Hematopoietic multipotent progenitor cell treated with erythropoietin and hydrocortisone succinate and interleukin-3 and kit ligand, for 4 days (in vitro differentiated cells): ENCODE results near the gene OSBP2.

Experiments
- DNase-seq: peaks from one replicate; pipeline ENCODE4 v3.0.0-alpha.2; 2015

The OSBP2 gene

DNA sequence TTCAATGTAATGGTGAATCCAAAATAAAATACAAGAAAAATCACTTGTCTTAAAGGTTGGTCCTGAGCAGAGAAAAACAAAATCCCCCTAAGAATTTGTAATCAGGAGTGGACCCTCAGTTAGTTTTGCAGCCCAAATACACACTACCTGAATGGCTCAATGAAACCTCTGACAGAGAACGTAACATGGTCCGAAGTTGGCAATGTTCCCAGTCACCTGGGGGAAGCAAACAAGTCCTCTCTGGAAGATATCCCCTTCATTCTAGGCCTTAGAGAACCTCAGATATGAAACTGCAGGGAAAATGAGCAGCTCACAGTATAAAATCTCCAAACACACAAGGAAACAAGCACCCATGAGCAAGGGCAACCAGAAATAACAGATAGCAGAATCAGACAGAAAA lies 215.7 kb downstream of the OSBP2 start:
- no peak for DNase-seq

DNA sequence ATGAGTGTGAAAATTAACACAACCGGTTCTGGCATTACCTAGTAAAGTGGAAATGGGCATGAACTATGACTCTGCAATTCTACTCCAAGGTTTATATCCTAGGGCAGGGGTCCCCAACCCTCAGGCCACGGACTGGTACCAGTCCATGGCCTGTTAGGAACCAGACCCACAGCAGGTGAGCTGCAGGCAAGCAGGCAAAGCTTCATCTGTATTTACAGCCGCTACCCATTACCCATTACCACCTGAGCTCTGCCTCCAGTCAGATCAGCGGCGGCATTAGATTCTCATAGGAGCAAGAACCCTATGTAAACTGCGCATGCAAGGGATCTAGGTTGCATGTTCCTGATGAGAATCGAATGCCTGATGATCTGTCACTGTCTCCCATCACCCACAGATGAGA lies 224.1 kb downstream of the OSBP2 start:
- DNase-seq, result no peak

DNA sequence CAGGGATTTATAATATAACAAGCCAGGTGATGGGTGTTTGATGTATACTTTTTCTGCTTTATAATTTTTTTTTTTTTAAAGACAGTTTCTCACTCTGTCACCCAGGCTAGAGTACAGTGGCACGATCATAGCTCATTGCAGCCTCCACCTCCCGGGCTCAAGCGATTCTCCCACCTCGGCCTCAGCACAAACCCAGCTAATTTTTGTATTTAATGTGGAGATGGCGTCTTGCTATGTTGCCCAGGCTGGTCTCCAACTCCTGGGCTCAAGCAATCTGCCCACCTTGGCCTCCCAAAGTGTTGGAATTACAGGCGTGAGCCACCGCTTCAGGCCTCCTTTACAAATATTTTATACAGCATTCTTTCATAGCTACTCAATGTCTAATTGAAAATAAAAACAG lies 225.3 kb downstream of the OSBP2 start:
- DNase-seq, result no peak

GRCh38 chr22:30920407-30920806 lies 225.7 kb downstream of the OSBP2 start:
- DNase-seq, result peak; percentile 91

DNA sequence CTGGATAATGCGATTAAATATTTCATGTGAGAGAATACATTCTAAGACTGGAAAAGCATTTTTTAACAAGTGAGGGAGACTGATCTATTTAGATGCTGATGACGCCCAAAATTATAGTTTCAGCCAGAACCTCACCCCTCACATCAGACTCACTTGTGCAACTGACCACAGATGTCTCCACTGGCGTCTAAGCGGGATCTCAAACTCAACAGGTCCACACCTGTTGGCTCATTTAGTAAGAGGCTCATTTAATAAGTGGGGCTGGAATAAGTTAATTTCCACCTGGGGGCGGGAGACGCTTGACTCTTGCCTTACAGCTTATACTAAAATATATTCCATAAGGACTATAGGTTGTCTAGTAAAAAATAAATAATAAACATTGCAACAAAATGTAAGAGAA lies 226.4 kb downstream of the OSBP2 start:
- DNase-seq, result peak; percentile 26

- peak; percentile 88 for DNase-seq
These were observed 227.5 kb downstream of the OSBP2 start for GRCh38 chr22:30922151-30922611.

- DNase-seq, result no peak
These were observed 228.7 kb downstream of the OSBP2 start for GRCh38 chr22:30923168-30923900.

- no peak for DNase-seq
These were observed 231.0 kb downstream of the OSBP2 start for GRCh38 chr22:30925667-30926066.

DNA sequence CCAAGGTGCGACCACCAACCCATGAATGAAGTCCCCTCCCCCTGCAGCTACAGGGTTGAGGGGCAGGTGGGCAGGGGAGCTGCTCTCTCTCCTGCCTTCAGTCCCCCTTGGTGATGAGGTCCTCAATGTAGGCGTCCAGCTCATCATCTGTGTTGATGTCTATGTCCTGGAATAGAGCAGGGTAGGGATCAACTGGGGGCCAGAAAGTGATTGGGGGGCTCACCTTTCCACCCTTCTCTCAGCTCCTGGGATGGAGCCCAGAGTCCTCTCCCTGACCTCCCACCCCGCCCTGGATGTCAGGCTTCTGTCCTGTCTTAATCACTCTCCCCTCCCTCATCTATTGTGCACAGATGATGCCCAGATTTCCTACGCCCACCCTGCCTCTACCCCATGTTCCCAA lies 232.0 kb downstream of the OSBP2 start:
- no peak for DNase-seq

DNA sequence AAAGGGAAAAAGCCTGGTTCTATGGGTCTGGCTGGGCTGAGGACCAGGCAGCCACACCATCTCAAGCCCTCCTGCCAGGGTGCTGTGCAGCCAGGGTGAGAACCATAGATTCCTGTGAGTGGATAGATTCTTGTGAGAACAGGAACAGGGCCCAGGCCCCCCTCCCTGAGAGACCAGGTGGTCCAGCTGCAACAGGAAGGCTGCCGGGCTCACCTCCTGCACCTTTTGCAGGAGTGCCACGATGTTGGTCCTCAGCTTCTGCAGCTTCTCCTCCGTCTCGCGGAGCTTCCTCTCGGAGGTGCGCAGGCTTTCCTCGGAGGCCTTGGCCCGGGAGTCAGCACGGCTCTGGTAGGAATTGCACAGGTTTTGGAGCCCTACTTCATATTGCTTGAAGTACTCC lies 233.1 kb downstream of the OSBP2 start:
- no peak for DNase-seq

DNA sequence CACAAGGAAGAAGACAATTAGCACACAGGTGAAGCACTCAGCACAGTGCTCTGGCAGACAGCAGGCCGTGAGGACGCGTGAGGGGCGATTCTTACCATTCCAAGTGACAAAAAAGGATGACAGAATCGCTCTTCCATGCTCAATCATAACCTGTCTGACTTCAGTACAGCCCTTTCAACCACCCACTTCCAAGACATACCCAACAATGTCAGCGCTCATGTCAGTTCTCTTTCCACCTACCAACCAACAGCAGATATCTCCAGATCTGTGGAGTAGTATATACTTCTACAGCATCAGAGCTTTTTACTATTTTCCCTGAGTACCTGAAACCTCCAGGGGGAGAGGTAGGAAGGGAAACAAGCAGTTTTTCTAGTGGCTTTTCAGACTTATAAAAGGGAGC lies 233.7 kb downstream of the OSBP2 start:
- DNase-seq, result no peak

GRCh38 chr22:30930228-30930627 lies 235.6 kb downstream of the OSBP2 start:
- no peak for DNase-seq

GRCh38 chr22:30931541-30932300 lies 237.0 kb downstream of the OSBP2 start:
- no peak for DNase-seq

DNA sequence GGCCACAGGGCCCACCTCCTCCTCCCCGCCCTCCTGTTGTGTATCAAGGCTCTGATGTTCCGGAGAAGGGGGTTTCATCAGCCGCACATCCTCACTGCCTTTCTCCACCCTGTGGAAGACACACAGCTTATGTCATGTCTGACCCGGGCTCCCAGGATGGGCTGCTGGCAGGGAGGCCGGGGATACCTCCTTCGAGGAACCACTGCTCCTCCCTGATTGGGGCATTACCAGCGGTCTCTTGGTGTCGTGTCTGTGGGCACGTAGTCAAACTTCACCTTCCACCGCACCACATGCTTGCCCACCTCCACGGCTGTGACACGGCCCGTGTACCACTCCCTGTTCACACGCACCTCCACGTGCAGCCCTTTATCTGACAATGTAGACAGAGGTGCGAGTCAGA lies 238.0 kb downstream of the OSBP2 start:
- no peak for DNase-seq

DNA sequence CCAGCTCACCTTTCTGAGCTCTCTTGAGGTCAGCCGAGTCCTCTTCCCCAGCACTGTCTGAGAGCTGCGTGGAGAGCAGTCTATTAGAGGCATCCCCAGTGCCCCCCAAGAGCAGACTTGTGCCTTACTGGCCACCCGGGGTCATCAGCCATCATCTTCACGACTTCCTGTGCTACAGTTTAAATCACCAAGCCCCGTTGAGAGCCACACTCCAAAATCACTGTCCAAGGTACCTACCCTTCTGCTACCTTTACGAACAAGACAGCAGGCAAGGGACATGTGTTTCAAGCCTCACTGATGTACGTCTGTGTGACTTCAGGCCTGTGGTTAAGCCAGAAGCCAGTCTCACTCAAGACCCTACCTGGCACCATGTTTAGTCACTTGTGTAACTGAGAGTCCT lies 238.8 kb downstream of the OSBP2 start:
- no peak for DNase-seq

GRCh38 chr22:30934053-30934452 lies 239.4 kb downstream of the OSBP2 start:
- DNase-seq, result no peak

GRCh38 chr22:30940685-30941362 lies 246.2 kb downstream of the OSBP2 start:
- peak; percentile 43 for DNase-seq

DNA sequence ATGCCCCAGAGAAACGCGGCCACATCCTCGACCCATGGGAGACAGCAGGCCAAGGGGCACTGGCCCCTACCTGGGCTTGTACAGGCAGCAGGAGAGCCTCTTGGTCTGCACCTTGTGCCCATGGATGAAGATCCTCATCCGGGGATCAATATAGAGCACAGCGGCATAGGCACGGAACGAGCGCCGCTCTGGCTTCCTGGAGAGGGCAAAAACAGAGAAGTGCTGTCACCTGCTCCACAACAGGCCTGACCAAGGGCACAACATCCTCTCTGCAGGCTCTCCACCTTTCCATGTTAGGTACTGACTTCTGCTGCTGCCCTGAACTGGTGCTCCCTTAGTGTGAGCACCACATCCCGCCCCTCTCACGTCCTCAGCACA lies 246.7 kb downstream of the OSBP2 start:
- DNase-seq, result no peak

GRCh38 chr22:30943368-30943767 lies 248.7 kb downstream of the OSBP2 start:
- DNase-seq, result peak; percentile 59

GRCh38 chr22:30944986-30945385 lies 250.3 kb downstream of the OSBP2 start:
- DNase-seq, result no peak

DNA sequence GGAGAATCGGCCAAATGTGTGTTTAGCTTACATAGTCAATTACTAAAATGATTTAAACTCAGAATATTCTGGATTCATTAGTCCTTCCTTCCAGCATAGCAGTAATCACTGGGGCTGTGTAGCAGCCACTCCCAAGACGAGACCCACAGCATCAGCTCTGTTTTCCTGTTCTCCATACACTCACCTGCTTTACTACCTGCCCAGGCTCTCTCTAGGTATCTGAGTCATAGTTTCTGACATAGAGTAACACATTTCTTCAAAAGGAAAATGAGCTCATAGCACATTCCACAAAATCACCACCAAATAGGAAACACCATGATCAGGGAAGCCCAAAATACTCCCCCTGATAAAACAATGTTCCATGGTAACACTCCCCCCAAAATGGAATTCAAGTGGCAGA lies 251.0 kb downstream of the OSBP2 start:
- DNase-seq, result no peak

- DNase-seq, result no peak
These were observed 251.7 kb downstream of the OSBP2 start for GRCh38 chr22:30946354-30946753.

GRCh38 chr22:30947173-30947815 lies 252.6 kb downstream of the OSBP2 start:
- DNase-seq, result no peak
